Stimulated activated CD4-positive, alpha-beta T cell treated with anti-CD3 and anti-CD28 coated beads, Interleukin-1b, Interleukin-23, amount 100 ng/mL, for 24 hours (primary cell): Measurements from ENCODE around the gene FAM114A2.
A peak's percentile ranks its signal among the peaks of the same experiment; 100 is the strongest.
"Not testable (repeated sequence)": the region's sequence is repeated elsewhere in the genome, so short reads cannot be mapped to it uniquely, and the experiment has no call there.

Source experiments
- DNase-seq, 4 experiments: peaks; one replicate each; pipeline ENCODE4 v3.0.0-alpha.2; 2020; ENCODE audit warnings: low read depth in 4 of 4, low spot score in 1 of 4

FAM114A2 gene

DNA sequence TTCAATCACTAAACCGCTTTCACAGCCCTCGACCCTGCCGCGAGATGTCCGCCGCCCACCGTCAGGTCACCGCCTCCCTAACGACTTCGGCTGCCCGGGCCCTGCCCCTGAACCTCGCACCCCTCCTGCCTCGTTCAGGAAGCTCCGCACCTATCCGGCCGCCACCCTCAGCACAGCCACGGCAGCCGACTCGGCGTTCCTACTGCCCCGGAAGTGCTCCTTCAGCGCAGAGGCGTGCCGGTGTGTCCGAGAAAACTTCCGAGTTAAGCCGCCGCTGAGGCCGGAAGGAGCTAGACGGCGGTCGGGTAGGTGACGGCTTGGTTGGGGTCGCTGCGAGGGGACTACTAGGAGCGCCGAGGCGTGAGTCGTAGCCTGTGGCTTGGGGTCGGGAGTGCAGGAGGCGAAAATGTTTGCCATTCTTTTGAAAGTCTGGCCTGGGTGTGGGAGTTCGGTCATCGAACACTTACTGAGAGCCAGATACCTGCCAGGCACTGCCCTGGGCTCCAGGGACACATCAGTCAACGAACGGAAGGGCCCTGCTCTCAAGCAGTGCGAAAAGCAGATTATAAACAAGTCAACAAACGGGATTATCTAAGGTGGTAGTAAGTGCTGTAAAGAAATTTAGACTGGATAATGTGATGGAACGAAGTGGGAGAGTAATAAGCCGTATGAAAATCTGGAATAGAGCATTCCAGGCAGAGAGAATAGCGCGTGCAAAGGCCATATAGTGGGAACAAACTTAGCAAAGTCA is at the start of gene FAM114A2, which contains the start of gene MFAP3:
Gene FAM114A2, minus strand, starts transcription at position 204 of the 751 bp plus-strand sequence. CDS start 3,957 bp downstream, outside the sequence.
Gene MFAP3, plus strand, starts transcription at position 261 of the 751 bp plus-strand sequence. CDS start 10,756 bp downstream, outside the sequence.
- DNase-seq = peak; percentile 70 to 82 (median 78)

DNA sequence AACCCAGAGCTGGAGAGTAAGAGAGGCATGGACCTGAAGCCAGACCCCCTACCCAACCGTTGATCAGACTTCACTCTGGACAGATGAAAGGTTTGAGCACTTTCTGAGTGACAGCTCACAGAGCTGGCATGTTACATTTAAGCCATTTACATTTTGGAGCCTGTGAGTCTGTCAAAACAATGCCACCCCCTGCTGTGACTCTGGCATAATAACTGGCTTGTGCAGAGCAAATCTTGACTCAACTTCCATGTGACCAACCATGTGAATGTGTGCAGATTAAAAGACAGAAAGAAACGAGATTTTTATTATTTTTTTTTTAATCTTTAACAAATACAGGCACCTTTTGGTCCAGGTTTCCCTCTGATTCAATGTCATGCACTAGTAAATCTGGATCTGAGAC is 48.5 kb upstream of the FAM114A2 start:
- DNase-seq = no peak

DNA sequence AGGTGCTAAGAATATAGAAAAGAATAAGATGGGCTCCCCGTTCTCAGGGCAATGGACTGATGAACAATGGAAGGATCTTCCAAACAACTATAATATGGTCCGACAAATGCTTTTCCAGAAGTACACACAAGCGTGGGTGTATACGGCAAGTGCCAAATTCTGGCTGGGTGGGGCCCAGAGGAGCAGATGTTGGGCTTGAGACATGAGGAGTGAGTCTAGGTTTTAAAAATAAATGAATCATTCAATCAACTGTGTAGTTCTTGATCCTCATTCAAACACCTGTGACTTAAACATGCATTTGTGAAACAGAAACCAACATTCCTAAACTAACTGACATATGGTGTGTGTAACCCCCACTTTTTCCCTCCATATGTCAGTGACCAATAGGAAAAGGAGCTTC is 47.9 kb upstream of the FAM114A2 start:
- no peak for DNase-seq

DNA sequence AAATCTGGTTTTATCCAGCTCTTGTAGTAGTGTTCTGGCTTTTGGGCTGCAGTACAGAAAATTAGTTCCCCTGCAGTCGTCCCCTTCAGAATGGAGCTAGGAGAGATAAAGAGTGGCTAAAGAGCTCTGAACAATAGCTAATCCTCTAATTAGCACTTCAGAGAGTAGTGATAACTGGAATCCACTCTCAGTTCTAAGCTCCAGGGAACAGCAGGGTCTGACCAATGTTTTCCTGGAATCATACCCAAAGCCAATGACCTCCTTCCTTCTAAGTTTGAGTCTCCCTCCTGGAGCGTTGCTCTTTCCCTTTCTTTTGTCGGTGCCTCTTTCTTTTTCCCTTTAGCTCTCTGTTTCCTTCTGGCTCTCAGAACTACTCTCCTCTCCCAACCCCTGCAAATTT is 47.4 kb upstream of the FAM114A2 start:
- no peak for DNase-seq

DNA sequence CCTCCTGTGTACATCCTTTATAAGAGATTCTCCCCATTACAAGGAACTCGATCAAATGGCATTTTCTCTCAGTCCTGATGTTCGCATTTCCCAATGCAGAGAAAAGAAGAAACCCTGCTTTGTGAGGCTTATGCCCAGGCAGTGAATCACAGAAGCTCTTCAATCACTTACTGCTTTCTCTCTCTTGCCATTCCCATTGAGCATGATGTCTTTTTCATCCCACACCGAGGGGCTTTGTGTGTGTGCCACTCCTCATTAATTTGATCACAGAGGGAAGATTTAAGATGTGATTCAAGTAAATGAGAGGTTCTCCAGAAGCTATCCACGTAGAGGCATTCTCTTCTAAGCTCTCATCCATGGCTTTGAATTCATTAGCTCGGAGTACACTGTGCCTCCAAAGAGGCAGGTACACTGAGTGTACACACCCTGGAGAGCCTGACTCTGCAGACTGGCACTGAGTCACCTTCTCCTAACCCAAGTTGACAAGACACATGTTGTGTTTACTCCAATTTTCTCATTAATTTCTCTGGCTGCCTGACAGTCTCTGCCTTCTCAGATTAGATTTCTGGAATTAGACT is 45.4 kb upstream of the FAM114A2 start:
- no peak for DNase-seq

DNA sequence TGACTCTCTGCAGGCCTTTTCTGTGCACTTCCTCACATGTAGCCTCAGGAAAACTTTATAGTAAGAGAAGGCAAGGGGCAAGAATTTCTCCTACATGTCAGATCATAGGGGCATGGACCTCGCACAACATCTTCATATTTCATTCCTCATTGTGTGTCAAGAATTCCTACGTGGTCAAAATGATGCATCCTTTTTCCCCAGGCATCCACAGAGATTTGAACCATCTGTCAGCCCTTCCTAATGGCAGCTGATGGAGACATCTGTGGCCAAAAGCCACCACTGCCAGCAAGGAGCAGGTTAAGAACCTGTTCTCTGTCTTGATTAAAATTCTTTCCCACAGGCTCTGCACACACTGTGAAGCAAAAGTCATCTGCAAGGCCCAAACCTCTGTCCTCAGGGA is 42.5 kb upstream of the FAM114A2 start:
- no peak for DNase-seq

DNA sequence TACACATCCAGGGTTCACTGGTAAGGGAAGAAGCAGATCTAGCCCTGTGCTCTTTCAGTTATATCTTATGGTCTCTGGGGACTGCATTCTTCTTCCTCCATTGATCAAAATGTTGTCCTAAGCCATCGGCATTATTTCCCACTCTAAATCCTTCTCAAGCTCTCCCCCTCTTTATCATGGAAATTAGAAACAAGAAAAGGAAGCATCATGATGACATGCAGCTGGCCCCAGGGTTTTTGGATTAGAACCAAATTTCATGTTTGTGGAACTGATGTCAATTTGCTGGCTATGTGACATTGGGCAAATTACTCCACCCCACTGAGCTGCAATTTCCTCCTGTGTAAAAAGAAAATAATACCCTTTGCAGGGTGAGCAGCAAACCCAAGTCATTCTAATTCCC is 39.6 kb upstream of the FAM114A2 start:
- DNase-seq = no peak

DNA sequence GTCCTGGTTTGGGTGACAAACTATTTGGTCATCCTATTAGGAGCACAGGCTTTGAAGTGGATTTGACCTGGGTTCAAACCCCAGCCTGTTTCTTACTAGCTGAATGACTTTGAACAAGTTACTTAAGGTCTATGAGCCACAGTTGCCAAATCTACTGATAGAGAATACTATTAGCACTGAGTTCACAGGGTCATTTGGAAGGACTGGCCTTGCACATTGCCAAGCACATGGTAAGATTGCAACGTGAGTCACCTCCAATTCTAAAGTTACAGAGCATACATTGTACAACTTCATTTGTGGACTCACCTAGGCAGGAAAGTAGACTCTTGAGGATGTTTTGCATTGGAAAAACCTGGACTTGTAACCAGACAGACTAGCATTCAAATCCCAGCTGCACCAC is 39.0 kb upstream of the FAM114A2 start:
- DNase-seq = no peak

DNA sequence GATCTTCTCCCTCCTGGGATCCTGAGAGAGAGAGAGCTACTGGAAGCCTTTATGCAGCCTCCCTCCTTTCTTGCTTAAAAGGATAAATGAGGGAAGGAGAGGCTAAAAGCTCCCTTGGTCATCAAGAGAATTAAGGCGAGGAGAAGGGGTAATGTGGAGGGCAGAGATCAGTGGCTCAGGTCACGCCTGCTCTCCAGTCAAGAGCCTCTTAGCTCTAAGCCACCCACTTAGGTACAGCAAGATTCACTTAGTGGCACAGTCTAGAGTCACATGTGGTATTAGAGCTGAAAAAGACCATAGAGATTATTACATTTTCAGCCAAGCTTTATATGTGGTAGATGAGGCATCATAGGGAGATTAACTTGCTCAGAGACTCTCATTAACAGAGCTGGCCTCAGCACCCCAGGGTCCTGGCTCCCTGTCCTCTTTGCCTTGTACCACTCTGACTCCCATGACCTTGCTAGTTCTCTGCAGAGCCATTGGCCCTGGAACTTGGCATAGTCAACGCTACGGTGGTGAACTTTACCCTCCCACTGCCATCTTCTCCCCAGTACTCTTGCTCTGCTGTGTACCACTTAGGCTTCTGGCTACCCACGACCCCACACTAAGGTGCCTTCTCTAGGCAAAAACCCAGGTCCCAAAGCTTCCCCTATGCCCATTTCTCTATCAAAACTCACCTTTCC is 37.7 kb upstream of the FAM114A2 start:
- DNase-seq = no peak

DNA sequence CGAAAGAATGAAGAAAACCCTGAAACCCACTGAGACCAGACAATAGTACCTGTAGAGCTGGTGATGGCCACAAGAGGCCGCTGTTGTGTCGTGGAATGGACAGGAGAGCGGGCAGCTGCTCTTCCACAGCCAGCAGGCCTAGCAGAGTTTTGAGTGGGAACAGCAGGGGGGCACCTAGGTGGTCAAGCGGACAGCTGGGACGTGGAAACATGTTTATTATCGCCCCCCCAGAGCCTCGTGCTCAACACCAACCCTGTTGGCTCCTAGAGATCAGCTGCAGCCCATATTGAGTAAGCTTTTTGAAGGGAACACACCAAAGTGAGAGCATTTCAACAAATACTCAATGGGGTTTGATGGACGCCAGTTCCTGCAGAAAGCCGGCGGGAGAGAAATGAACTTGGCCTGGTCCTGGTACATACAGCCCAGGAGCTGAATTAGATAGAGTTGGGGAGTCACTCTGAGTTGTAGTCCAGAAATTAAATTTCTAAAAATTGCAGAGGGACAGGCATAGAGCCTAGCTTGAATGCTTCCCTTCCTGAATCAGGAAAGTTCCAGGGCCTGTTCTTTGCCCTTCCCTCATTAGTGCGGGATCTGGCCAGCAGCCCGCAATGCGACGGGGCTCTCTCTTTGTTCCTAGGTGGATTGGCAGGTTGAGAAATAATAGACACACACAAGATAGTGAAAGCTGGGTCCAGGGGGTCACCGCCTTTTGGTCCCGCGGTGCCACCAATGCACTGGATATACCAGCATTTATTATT is 33.9 kb upstream of the FAM114A2 start:
- DNase-seq = peak; percentile 72 to 81 (median 75)

DNA sequence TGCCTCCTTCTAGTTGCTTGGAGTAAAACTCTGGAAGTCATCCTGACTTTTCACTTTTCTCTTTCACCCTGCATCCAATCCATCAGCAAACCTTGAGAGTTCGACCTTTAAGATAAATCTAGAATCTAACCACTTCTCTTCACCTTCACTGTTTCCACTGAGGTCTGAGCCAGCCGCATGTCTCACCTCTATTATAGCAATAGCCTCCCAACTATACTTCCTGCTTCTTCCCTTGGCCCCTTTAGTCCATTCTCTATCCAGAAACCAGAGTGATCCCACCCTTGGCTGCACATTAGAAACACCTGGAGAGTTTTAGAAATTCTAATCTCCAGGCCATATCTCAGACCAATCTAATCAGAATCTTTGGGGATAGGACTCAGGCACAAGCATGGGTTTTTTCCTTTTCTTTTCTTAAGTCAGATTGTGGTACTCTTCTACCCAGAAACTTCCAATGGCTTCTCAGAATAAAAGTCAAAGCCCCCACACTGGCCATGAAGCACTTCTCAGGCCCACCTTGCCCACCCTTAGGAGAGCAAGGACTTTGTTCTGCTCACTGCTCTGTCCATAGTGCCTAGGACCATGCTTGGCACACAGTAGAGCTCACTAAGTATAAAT is 33.2 kb upstream of the FAM114A2 start:
- DNase-seq = no peak

DNA sequence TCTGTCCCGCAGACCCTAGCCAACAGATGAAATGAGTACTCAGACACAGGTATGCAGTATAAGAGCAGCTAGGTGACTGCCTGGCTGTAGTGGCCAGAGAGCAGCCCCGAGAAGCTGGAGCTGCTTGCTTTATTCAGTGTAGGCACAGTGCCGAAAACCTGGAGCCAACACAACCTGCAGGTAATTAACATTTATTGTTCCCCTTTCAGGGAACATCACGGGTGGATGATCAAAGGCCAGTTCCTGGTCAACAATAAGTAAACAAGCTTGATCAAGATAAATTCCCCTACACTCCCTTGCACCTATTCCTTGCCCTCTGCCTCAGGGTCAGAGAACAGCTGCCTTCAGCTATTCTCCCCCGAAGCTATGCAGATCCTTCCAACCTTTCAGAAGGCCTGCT is 31.1 kb upstream of the FAM114A2 start:
- DNase-seq = not testable (repeated sequence)

DNA sequence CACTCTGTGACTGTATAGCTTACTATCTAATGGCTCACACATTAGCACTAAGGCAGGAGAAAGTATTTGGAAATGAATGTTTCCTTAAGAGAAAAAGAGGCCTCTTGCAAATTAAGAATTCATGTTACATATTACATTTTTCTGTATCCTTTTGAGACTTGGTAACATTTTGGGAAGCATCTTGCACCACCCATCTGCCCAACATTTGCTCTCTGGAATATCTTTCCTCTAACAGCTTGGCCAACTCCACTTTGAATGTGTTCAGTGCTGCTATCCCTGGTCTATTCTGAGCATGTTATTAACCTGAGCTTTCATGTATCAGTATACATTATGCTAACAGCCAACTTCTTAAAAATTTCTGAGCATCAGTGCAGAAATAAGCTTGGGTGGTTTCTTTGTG is 27.3 kb upstream of the FAM114A2 start:
- no peak for DNase-seq

DNA sequence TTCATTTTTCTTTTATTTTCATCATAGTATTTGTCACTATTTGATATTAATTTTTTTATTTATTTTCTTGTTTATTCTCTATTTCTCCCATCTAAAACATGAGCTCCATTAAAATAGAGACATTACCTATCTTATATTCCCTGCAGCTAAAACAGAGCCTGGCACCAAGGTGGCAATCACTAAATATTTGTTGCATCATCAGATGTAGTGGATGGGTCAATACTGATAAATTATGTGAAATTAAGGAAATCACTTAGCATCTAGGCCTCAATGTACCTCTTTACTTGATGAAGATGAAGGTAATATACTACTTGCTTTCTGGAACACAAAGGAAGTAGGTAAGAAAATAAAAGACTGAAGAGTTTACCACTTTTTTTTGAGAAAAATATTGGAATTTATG is 24.7 kb upstream of the FAM114A2 start:
- DNase-seq = no peak

DNA sequence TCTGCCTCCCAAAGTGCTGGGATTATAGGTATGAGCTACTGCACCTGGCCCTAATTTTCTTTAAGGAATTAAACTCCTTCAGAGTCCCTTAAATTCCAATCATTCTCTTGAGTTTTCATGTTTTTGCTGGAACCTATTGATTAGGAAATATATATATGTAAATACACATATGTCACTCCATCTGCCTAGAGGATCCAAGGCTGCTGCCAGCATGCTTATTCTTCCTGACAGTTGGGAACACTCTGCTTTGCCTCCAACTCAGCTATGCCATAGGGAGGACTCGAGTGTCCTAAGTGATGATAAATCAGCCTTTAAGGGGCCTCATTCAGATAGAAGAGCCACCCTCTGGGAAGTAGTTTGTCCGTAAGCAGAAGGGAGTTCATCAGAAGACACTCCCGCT is 21.9 kb upstream of the FAM114A2 start:
- DNase-seq = no peak

DNA sequence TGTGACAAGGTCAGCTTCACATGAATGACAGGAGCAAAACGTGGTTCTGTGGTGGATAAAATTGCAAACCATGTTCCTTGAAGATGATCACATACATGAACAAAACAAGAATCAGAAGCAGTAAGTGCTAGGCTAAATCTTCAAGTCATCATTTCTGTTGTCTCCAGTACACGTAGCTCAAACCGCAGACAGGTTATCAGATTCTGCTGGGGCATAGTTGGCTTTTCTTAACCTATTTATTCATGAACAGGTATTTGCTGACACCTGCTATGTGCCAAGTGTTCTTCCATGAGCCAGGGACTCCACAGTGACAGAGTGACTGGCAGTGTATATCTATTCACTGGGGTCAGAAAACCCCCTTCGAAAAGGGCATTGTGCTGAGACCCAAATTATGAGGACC is 20.9 kb upstream of the FAM114A2 start:
- no peak for DNase-seq

DNA sequence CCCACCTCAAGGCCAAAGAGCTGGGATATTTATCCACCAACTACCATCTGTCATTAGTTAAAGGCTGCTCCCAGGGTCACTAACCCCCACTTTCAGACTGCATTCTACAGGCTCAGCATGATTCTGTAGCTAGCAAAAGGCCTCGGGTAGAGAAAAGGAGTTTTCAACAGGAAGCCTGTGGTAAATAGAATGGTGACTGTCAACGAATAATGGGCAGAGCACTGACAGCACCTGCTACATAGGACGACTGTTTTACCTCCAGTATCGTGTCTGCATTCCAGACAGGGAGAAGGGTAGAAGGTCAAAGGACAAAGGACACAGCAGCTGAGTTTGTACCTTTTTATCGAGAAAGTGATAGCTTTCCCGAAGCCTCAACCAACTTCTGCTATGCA is 20.3 kb upstream of the FAM114A2 start:
- DNase-seq = no peak

DNA sequence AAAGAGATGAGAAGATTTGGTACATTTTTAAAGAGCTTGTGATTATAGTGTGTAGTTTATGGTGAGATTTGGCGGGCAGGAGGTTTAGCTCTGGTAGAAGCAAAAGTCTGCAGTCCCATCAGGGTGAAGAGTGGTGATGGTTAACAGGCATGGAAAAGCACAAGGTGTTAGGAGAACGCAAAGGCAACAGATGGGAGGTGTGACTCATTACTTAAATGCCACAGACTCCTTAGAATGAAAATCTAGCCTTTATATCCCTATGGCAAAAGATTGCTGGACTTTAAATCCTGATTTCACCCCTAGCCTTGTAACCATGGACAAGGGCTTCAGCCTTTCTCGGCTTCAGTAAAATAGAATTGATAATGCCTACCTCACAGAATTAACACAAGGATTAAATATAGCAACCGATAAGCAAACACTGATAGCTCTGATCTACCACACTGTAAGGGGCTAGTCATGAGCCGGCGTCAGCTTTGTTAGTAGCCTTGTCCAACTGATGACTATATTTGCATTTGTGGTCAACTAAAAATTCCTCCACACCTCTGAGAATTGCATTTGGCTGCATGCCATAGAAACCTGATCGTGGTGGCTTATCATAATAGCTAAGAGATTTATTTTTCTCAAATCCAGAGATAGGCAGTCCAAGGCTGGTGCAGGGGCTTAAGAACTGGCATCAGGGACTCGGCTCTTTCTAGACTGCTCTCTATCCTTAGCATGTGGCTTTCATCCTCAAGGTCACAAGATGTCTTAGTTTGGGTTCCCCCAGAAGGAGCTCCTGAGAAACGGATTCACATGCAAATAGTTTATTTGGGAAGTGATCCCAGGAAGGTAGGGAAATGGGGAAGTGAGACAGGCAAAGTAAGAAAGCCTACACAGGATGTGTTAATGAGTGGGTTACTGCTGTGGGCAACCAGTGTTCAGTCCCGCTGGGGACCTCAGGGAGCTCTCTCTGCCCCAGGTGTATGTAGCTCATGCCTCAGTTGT is 19.6 kb upstream of the FAM114A2 start:
- no peak for DNase-seq

DNA sequence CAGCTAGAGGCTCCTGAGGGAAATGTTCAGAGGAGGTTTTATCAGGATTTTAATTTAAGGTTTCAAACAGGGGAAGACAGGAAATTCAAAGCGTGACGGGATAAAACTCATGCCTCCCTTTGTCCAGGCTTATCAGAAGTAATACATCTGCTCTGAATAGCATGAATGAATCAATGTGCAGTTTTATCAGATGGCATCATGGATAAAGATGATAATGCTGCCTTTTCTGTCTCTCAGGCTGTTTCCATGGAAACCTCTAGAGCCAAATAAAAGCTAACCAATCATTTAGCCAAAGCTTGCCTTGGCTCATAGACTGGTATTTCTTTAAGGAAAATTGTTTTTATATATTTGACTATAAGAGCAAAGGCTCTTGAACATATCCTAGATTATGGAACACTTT is 16.5 kb upstream of the FAM114A2 start:
- no peak for DNase-seq

DNA sequence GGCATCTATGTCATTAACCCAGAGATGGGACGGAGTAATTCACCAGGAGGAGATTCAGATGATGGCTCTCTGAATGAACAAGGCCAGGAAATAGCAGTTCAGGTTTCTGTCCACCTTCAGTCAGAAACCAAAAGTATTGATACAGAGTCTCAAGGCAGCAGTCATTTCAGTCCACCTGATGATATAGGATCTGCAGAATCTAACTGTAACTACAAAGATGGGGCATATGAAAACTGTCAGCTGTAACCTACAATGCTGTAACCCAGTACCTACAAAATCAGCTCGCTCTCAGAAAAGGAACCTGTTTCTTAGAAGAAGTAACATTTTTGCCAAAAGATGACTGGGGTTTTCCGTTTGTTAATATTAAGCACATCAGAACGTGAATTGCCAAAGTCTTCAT is 14.8 kb upstream of the FAM114A2 start:
- no peak for DNase-seq
